Osteoblast (primary cell): ENCODE data around the gene CSE1L. TPM values are rescaled to one million over a fixed set of nuclear protein-coding genes. Genes with fewer than 3 reads are reported as not detected.
A peak's percentile ranks its signal among the peaks of the same experiment; 100 is the strongest.

Experiments
- DNase-seq: peaks from one replicate; pipeline ENCODE4 v3.0.0; 2011; ENCODE audit warnings: low spot score, mixed read lengths; ENCODE audit not compliant: insufficient read length; ENCODE audit errors: missing footprints
- H2AFZ ChIP-seq: 2 replicates; pipeline ENCODE4 v1.6.0; 2011; ENCODE audit warnings: mild to moderate bottlenecking, low read length
- H3K27ac ChIP-seq: 2 replicates; pipeline ENCODE4 v1.5.1; 2011; ENCODE audit warnings: mild to moderate bottlenecking, low read depth, low read length, moderate library complexity
- H3K27me3 ChIP-seq: 2 replicates; pipeline ENCODE4 v1.6.0; 2012; ENCODE audit warnings: mild to moderate bottlenecking, control low read depth, inconsistent platforms, low read length, moderate library complexity; ENCODE audit not compliant: insufficient read depth
- H3K36me3 ChIP-seq: 2 replicates; pipeline ENCODE4 v1.5.1; 2011; ENCODE audit warnings: mild to moderate bottlenecking, low read length, control low read depth, moderate library complexity; ENCODE audit not compliant: insufficient read depth
- H3K4me1 ChIP-seq: 2 replicates; pipeline ENCODE4 v1.5.1; 2011; ENCODE audit warnings: mild to moderate bottlenecking, low read length, control low read depth, moderate library complexity; ENCODE audit not compliant: insufficient read depth
- H3K4me2 ChIP-seq: 2 replicates; pipeline ENCODE4 v1.6.0; 2011; ENCODE audit warnings: mild to moderate bottlenecking, low read length; ENCODE audit not compliant: insufficient read depth
- H3K4me3 ChIP-seq: fragments of 200-600 bp; sonication (generic); 3 replicates; pipeline ENCODE4 v1.5.1; 2012; ENCODE audit warnings: mild to moderate bottlenecking, low read length, inconsistent platforms; ENCODE audit not compliant: insufficient read depth
- H3K79me2 ChIP-seq: 2 replicates; pipeline ENCODE4 v1.6.0; 2012; ENCODE audit warnings: mild to moderate bottlenecking, low read length, control low read depth, inconsistent platforms; ENCODE audit not compliant: insufficient read depth
- H3K9me3 ChIP-seq: 2 replicates; pipeline ENCODE4 v1.5.1; 2011; ENCODE audit warnings: low read depth, low read length, control low read depth
- H4K20me1 ChIP-seq: 2 replicates; pipeline ENCODE4 v1.6.0; 2012; ENCODE audit warnings: mild to moderate bottlenecking, low read length, control low read depth; ENCODE audit not compliant: insufficient read depth
- total RNA-seq: library from RNA; depleted of rRNA; stranded (reverse); fragments of >200 nt; gene quantifications from 2 replicates; pipeline ENCODE4 v1.2.3, GENCODE V29; 2012
- TF ChIP-seq, protein P1 (sequence below): IDR thresholded peaks from 2 replicates; pipeline ENCODE4 v1.5.1; 2011; ENCODE audit warnings: mild to moderate bottlenecking, low read depth, low read length, moderate library complexity; ENCODE audit errors: extremely low read depth

The CSE1L gene
- total RNA-seq, 1 donor, result 48.9 TPM

DNA sequence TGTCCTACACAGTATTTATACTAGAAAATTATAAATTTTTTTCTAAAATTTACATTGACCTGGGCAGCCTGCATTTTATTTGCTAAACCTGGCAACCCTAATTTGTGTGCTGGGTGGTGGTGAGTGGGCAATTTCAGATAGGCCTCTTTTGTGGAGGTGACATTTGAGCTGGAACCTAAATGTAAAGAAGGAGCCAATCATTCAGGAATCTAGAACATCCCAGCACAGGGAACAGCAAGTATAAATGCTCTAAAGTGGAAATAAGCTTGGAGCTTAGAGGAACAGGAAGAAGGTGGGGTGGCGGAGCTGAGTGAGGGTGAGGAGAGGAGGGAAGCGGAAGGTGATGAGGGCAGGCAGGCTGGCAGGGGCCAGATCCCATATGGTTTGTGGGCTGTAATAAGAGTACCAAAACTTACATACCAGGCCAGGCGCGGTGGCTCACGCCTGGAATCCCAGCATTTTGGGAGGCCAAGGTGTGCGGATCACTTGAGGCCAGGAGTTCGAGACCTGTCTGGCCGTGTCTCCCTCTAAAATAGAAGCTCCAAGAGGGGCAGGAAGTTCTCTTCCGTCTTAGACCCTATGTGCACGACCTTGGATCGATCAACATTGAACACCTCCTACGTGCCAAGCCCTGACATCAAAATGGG lies 549 bp upstream of the CSE1L start:
- Histone ChIP-seq H4K20me1 (peaks cover 11% of the 10 kb centered on the region), H3K27ac (peak overlapping the region; percentile 77), H3K4me3 (peak overlapping the region; percentile 94), H3K27me3 (no peaks in the 10 kb centered on the region), H2AFZ (peak overlapping the region; percentile 49), H3K4me1 (peaks cover 13% of the 10 kb centered on the region), H3K4me2 (peak overlapping the region; percentile 91), H3K36me3 (peaks cover 4% of the 10 kb centered on the region), H3K79me2 (peaks cover 39% of the 10 kb centered on the region), H3K9me3 (no peaks in the 10 kb centered on the region)
- TF ChIP-seq, protein P1, sequence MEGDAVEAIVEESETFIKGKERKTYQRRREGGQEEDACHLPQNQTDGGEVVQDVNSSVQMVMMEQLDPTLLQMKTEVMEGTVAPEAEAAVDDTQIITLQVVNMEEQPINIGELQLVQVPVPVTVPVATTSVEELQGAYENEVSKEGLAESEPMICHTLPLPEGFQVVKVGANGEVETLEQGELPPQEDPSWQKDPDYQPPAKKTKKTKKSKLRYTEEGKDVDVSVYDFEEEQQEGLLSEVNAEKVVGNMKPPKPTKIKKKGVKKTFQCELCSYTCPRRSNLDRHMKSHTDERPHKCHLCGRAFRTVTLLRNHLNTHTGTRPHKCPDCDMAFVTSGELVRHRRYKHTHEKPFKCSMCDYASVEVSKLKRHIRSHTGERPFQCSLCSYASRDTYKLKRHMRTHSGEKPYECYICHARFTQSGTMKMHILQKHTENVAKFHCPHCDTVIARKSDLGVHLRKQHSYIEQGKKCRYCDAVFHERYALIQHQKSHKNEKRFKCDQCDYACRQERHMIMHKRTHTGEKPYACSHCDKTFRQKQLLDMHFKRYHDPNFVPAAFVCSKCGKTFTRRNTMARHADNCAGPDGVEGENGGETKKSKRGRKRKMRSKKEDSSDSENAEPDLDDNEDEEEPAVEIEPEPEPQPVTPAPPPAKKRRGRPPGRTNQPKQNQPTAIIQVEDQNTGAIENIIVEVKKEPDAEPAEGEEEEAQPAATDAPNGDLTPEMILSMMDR, result no peak
- no peak for DNase-seq

DNA sequence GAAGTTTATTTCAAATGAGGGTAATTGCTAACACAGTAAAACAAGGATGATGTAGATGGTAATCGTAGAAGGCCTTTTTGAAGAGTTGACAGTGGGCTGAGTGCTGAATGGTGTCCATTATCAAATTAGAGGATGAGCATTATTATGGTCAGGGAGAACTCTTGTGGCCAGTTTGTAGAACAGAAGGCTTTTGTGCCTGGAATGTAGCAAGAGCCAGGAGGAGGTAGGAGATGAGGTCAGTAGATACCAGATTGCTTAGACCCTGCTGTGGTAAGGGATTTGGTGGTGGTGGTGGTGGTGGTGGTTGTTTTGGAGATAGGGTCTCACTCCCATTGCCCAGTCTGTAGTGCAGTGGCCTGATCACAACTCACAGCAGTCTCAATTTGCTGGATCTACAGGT lies 6.2 kb downstream of the CSE1L start:
- no peak overlapping the region for H3K27ac ChIP-seq
- H3K4me2 ChIP-seq, result no peak overlapping the region
- no peaks in the 10 kb centered on the region for H3K9me3 ChIP-seq
- DNase-seq, result no peak
- TF ChIP-seq, protein P1, result no peak
- H3K27me3 ChIP-seq, result no peaks in the 10 kb centered on the region
- H3K4me1 ChIP-seq, result peaks cover 8% of the 10 kb centered on the region
- H3K36me3 ChIP-seq, result peaks cover 10% of the 10 kb centered on the region
- H3K79me2 ChIP-seq, result peaks cover 100% of the 10 kb centered on the region
- peaks cover 11% of the 10 kb centered on the region for H4K20me1 ChIP-seq
- no peak overlapping the region for H3K4me3 ChIP-seq
- H2AFZ ChIP-seq, result no peak overlapping the region

DNA sequence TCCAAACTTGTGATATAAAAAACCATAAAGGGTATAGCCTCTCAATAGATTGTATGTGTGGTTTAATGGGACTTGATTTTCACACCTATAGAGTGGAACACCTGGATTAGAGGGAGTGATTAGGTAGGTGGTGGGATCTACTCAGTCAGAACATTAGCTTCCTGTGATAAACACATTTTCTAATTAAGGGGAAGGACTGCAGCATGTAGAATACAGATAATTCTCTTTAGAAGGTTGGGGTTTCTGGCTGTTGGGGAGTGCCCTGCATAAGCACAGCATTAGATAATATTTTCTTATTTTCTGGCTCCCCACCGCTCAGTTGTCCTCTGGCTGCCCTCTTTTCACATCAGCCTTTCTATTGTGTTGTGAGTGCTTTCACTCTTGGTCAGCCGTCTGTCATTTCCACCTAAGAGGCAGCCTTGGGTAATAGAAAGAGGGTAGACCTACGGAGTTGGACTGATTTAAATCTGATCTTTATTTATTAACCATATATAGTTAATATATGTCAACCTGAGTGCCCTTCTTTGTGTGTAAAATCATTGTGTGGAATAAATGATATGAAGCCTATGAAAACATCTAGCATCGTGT lies 8.0 kb downstream of the CSE1L start:
- no peak overlapping the region for H2AFZ ChIP-seq
- no peaks in the 10 kb centered on the region for H3K9me3 ChIP-seq
- no peak overlapping the region for H3K4me2 ChIP-seq
- H4K20me1 ChIP-seq, result no peaks in the 10 kb centered on the region
- TF ChIP-seq, protein P1, result no peak
- H3K27me3 ChIP-seq, result no peaks in the 10 kb centered on the region
- DNase-seq, result no peak
- peaks cover 12% of the 10 kb centered on the region for H3K36me3 ChIP-seq
- peaks cover 98% of the 10 kb centered on the region for H3K79me2 ChIP-seq
- H3K4me3 ChIP-seq, result no peak overlapping the region
- H3K4me1 ChIP-seq, result no peaks in the 10 kb centered on the region
- peak overlapping the region; percentile 29 for H3K27ac ChIP-seq

DNA sequence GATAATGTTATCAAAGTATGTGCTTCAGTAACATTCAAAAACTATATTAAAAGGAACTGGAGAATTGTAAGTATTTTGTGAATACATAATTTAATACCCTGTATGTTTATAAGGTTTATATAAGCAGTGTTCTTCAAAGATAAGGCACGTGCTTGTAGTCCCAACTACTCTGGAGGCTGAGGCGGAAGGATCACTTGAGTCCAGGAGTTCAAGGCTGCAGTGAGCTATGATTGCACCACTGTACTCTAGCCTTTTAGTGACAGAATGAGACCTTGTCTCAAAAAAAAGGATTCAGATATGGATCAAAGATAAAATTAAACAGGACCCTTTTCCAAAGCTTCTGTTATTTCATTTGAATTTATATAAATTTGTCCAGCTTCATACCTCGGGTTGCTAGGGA lies 17.2 kb downstream of the CSE1L start:
- peaks cover 45% of the 10 kb centered on the region for H3K36me3 ChIP-seq
- no peak overlapping the region for H3K27ac ChIP-seq
- no peak overlapping the region for H3K4me2 ChIP-seq
- DNase-seq, result no peak
- no peak overlapping the region for H2AFZ ChIP-seq
- H3K79me2 ChIP-seq, result peaks cover 50% of the 10 kb centered on the region
- TF ChIP-seq, protein P1, result no peak
- no peaks in the 10 kb centered on the region for H4K20me1 ChIP-seq
- H3K4me1 ChIP-seq, result no peaks in the 10 kb centered on the region
- H3K4me3 ChIP-seq, result no peak overlapping the region
- H3K27me3 ChIP-seq, result no peaks in the 10 kb centered on the region
- no peaks in the 10 kb centered on the region for H3K9me3 ChIP-seq
